NCI-H1048 (cell line): ENCODE measurements around the gene MIPEP.

Source experiments
- DNase-seq: peaks from one replicate; lab custom pipeline; 2025; lab: John Stamatoyannopoulos, UW

Gene MIPEP

GRCh38 chr13:23852351-23852750 lies 36.8 kb downstream of the MIPEP start:
- DNase-seq = no peak

- DNase-seq = no peak
Observed at GRCh38 chr13:23851106-23851505, 38.1 kb downstream of the MIPEP start.

- no peak for DNase-seq
Observed at GRCh38 chr13:23850134-23850533, 39.1 kb downstream of the MIPEP start.

GRCh38 chr13:23849670-23850069 lies 39.5 kb downstream of the MIPEP start:
- DNase-seq = no peak

GRCh38 chr13:23848646-23849141 lies 40.5 kb downstream of the MIPEP start:
- no peak for DNase-seq

- DNase-seq = no peak
Observed at GRCh38 chr13:23848019-23848418, 41.2 kb downstream of the MIPEP start.

GRCh38 chr13:23847497-23847896 lies 41.7 kb downstream of the MIPEP start:
- no peak for DNase-seq

GRCh38 chr13:23845105-23845725 lies 44.0 kb downstream of the MIPEP start:
- no peak for DNase-seq

GRCh38 chr13:23844132-23844531 lies 45.1 kb downstream of the MIPEP start:
- DNase-seq = no peak

- no peak for DNase-seq
Observed at GRCh38 chr13:23843436-23843835, 45.8 kb downstream of the MIPEP start.

GRCh38 chr13:23842406-23842805 lies 46.8 kb downstream of the MIPEP start:
- DNase-seq = no peak

GRCh38 chr13:23833733-23834611 lies 55.2 kb downstream of the MIPEP start:
- DNase-seq = no peak

- no peak for DNase-seq
Observed at GRCh38 chr13:23828866-23829265, 60.3 kb downstream of the MIPEP start.

- DNase-seq = no peak
Observed at GRCh38 chr13:23828086-23828485, 61.1 kb downstream of the MIPEP start.

GRCh38 chr13:23825179-23825578 lies 64.0 kb downstream of the MIPEP start:
- DNase-seq = no peak

GRCh38 chr13:23824371-23824770 lies 64.8 kb downstream of the MIPEP start:
- no peak for DNase-seq

GRCh38 chr13:23822252-23822824 lies 66.9 kb downstream of the MIPEP start:
- no peak for DNase-seq

GRCh38 chr13:23820530-23820929 lies 68.7 kb downstream of the MIPEP start:
- DNase-seq = no peak

- DNase-seq = no peak
Observed at GRCh38 chr13:23817830-23818229, 71.4 kb downstream of the MIPEP start.

- no peak for DNase-seq
Observed at GRCh38 chr13:23817136-23817535, 72.1 kb downstream of the MIPEP start.

GRCh38 chr13:23813635-23814034 lies 75.6 kb downstream of the MIPEP start:
- DNase-seq = no peak

- no peak for DNase-seq
Observed at GRCh38 chr13:23811366-23812062, 77.7 kb downstream of the MIPEP start.
